GM21723 (cell line): ENCODE measurements around the gene LYPD6B.

Experiments
- ATAC-seq: cut with Tn5 transposase; IDR thresholded peaks from one replicate; pipeline ENCODE4 v1.9.1; 2021; ENCODE audit warnings: mild to moderate bottlenecking, moderate library complexity; ENCODE audit not compliant: unreplicated experiment

Gene LYPD6B

DNA sequence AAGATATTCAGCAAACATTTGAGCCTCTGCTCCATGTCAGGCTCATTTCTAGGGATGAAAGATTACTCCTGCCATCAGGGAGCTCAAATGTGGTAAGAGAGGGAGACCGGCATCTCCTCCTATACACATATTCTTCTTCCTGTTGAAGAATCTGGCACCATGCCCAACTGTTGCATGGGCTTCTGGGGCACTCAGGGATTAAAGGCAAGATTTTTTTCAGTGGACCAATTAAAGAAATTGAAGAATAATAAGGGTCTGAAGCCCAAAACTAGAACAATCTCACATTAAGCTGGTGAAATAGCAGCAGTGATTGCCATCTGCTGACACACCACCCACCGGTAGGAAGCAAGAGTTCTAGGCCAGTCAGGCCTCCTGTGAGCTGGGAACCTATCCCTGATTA, 146.5 kb downstream of the LYPD6B start:
- ATAC-seq: no peak

DNA sequence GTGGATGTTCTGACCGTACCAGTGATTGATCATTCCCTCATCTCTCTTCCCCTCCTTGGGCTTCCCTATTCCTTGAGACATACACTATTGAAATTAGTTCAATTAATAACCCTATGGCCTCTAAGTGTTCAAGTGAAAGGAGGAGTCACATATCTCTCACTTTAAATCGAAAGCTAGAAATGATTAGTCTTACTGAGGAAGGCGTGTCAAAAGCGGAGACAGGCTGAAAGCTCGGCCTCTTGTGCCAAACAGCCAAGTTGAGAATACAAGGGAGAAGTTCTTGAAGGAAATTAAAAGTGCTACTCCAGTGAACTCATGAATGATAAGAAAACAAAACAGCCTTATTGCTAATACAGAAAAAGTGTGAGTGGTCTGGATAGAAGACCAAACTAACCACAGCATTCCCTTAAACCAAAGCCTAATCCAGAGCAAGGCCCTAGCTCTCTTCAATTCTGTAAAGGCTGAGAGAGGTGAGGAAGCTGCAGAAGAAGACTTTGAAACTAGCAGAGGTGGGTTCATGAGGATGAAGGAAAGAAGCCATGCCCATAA, 147.5 kb downstream of the LYPD6B start:
- ATAC-seq: no peak

DNA sequence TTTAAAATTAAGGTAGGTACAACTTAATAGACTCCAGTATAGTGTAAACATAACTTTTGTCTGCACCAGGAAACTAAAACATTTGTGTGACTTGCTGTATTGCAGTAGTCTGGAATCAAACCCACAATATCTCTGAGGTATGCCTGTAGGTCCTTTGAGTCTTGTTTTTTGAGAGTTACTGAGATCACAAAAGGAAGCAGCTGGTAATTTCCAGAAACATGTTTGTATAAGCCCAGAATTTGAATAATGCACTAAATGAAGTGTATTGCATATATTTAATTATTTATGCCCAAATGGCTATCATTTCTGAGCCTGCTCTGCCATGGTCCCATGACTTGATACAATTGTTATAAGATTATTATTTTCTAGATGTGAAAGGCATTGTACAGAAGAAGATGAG, 148.6 kb downstream of the LYPD6B start:
- no peak for ATAC-seq

DNA sequence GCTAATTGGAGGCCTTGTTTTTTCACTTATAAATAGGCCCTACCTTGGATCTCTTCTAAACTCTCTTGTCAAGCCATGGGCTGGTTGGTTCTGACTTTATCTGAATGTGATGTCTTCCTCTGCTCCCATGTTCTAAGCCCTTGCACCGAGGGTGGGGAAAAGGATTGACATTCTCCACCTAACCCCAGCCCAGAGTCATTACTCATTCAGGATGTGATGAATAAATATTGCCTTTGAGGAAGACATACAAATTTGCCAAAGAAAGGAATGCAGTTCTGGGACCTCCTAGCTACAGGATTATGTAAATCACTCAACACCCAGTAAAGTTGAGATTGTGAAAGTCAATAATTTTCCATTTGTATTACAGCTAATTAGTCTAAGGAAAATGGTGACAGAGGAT, 149.8 kb downstream of the LYPD6B start:
- no peak for ATAC-seq

DNA sequence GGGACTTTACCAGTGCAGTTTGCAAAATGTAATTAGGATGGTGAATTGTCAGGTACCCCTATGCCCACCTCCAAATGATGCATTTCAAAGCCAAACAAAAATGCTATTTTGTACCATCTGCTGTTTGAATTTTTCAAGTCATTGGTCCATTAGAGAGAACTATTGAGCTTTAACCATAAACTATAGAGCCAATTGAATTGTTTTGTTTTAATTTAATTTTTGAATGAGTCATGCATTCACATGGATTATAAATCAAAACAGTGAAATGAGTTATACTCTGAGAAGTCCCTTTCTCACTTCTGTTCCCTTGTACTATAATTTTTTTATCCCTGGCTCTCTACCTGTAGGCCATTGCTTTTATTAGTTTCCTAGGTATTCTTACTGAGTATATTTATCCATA, 151.3 kb downstream of the LYPD6B start:
- ATAC-seq: no peak

DNA sequence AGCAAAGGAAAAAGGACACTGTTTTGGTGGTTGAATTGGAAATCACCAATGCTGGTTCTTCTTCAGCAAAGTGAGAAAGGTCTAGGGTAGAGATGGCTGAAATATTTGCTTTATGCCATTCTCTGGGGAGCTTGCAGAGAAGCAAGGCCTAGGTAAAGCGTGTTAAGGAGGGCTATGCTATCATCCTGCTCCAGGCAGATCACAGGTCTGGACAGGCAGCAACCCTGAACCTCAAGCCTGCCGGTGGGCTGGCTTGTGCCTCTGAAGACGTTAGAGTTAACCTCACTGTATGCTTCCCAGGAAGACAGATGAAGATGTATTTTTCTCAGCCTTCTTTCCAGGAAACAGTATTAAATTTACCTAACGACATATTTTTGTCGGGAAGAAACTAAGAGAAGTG, 153.4 kb downstream of the LYPD6B start:
- ATAC-seq: no peak

DNA sequence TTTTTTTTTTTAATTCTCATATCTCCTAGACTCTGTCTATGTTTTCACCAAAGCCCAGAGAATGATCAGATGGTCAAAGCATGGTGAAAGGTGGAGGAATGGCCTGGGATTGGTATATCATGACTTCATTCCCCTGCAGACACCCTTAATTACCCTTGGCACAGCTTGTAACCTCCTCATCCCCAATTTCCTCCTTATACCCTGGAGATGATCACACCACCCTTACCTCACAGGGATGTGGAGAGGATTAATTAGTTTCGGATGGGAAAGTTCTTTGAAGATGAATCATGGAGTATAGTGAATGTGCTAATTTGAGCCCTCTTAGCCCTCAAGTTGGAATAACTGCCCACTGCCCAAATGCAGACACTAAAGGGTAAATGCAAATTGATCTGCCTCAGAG, 153.9 kb downstream of the LYPD6B start:
- no peak for ATAC-seq

DNA sequence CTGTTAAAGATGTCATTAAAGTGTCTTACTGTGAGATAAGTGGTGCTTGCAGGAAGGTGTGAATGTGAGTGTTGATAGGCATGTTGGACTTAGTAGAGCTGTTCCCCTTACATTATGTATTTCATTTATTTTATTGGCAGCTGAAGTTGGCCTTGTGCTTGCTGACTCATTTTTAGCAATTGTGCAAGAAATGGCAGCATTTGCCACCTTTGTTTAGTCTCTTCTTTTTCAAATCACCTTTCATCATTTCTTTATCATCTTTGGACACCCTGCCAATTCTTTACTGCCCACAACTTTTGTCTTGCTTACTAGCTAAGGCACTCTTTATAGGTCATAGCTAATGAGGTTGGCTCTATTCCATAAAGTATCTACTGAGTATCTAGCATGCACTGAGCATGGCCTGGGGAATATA, 161.6 kb downstream of the LYPD6B start:
- ATAC-seq: no peak

DNA sequence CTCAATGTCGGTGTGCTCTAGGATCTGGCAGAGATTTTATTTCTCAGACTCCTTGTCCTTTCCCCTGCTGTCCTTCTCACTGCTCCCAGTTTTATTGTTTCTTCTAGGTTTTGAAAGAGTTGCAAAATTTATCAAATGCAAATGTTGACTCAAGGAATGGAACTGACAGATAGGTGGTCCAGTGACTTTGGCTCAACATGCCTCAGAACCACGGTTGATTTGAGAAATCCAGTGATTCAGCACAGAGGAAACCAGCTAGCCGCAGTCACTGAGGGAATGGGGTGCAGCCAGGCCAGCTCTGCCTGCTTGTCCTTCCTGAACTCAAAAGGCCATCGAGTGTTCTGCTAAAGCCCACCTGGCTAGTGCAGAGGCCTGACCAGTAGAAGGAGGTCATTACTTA, 166.2 kb downstream of the LYPD6B start:
- ATAC-seq: no peak

DNA sequence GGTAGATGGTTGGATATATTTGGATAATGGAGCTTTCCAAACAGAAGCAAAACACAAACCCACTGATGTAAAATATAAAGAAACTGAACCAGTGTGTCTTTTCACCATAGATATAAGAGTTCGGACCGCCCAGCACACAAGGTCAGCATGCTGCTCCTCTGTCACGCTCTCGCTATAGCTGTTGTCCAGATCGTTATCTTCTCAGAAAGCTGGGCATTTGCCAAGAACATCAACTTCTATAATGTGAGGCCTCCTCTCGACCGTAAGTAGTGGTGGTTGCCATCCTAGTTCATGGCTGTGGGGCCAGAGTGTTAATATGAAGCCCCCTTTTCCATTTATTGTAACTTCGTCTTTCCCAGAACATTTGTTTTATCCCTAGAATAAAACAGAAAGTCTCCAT, 166.6 kb downstream of the LYPD6B start:
- no peak for ATAC-seq

DNA sequence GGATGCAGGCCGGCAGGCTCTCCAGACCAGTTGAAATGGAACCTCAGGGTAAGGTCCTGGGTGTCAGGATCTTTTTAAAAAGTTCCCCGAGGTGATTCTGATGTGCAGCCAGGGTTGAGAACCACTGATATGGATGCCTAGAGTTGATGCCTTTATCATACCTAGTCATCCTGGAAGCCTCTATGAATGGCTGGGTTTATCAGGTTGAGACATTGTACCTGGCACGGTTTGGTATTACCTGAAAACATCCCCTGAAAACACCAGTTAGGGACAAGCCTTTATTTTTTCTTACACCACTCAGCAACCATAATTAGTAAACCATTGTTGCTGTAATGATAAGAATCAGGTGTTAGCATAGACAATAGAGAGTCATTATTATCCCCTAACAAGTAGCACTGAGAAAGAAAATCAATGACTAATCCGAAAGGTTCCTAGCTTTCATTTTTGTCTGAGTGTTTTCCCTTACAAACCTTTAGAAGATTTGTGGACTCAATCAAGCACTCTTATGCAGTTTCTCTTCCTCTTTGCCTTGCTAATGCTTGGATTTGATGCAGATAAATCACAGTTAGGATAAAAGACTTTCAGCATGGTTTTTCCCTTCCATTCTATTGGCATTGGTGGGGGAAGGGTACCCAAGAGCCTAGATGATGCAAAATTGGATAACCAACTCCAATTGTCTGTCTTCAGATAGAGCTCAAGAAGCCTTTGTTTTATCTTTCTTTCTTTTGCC, 175.4 kb downstream of the LYPD6B start:
- no peak for ATAC-seq

DNA sequence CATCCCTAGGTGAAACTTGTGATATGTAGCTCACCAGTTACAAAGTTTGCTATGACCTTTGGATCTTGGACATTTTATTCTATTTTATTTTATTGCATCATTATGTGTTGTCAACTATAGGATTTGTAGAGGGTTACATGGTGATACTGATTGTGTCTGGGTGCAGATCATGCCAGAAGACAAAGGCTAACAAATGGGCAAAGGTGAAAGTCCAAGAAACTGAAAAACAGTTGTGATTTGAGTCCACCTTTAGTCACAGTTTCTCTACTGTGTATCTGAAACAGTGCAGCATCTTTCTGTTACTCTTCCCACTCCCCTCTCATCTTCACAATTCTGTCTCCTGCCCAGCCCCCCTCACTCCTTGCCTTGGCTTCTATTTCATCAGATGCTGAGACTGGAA, 180.0 kb downstream of the LYPD6B start:
- no peak for ATAC-seq

DNA sequence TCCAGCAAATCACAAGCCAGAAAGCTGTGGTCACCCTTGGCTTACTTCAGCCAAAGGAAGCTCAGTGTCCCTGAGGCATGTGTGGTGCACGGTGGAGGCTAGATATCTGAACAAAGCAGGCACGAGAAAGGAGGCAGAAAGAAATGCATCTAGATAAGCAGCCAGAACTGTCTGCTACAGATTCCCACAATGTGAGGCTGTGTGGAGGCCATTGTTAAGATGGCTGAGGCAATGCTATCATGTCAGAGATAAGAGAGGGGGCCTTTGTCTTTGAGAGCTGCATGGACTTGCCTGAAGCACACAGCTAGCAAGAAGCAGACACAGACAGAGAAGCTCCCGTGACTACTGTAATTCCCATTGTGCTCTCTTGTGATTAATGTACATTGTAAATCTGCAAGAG, 181.4 kb downstream of the LYPD6B start:
- no peak for ATAC-seq

DNA sequence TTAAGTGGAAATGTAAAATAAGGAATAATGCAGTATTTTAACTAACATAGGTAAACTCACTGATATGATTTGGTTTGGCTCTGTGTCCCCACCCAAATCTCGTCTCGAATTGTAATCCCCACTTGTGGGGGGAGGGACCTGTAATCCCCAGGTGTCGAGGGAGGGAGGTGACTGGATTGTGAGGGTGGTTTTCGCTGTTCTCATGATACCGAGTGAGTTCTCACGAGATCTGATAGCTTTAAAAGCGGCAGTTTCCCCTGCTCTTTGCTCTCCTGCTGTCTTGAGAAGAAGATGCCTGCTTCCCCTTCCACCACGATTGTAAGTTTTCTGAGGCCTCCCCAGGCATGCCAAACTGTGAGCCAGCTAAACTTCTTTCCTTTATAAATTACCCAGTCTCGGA, 182.5 kb downstream of the LYPD6B start:
- no peak for ATAC-seq

DNA sequence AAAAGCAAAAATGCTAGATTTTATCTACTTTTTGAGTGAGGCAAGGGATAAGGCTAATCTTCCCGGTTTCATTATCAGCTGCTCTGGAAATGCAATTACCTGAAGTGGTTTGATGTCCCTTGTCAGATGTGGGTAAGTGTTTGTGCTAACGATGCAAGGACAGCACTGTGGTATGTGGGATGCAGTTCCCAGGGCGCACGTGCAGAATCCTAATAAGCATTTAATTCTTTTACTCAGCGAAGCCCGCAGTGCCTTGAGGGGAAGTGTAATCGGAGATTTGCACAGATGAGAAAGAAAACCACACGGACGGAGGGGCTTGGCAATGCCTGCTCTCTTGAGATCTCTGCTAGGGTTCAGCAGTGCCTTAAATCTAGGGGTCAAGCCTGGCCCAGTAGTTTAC, 183.4 kb downstream of the LYPD6B start:
- no peak for ATAC-seq

DNA sequence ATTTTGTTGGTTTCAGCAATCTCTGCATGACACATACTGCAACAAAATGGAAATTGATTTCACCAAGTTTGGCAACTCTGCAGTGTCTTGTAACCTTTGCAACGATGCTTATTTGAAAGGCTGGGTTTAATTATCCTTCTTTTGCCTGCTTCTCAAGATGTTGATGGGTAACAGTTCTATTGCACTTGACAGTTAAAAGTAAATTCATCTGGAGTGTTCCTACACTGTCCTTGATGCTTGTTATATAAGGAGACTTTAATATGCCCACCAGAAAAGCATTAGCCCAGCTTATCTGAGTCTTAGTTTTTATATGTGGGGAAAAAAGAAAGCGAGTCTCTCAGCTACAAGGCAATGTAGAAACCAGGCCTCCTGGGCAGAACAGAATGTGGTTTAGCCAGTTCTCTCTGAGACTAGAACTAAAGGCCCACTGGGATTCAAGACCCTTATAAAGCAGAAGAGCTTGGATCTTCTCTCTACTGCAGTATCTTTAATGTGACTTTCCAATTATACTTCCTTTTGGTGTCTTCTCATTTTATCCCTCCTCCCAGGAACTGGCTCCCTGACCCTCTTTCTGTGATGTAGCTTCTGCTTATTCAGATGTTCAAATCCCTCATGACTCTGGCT, 185.1 kb downstream of the LYPD6B start:
- no peak for ATAC-seq

DNA sequence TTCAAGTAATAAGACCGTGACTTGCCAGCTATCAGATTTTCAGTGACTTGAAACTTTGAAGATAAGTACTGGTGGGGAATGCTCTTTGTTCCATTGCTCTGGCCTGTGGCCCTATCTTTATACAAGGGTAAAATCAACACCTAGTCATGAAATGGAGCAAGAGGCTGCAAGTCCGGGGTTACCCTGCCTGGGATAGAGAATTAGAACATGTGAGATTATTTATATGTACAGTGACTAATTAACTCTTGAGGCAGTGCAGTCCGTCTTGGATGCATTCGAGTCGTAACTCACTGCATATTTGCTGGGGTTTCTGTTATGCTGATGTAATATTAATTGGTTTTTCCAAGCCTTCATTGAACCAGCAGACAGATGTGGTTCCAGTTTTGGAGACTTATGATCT, 186.0 kb downstream of the LYPD6B start:
- ATAC-seq: no peak

DNA sequence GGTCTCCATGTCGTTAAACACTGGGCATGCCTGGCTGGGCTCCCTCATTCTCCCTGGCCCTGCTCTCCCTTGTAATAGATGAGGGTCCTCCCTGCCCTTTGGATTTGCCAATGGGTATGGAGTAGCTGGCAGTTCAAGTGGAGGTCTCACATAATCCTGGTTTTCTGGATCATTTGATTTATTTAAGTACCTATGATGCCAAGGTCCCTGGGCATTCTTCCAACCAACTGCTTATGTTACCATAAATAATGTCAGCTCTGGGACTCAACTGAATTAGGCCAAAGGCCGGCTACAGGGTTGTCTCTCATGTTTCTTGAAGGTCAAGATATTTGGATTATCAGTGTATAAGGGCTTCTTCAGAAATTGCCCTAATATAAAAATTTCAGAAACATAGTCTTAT, 186.9 kb downstream of the LYPD6B start:
- ATAC-seq: no peak

DNA sequence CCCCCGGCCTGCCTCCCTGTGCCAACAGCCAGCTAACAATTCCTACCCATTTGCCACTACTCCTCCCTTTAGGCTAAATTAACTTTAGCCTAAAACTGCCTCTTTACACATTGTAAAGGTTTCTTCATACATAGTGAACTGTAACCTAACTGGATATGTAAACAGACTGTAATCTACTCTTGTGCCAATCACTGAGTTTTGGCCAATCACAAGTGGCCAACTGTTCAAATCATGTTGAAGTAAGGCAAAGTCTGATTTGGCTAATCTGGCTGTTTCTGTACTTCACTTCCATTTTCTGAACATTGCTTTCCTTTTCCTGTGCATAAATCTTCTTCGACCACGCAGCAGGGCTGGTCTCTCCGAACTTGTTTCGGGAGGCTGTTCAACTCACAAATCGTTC, 188.3 kb downstream of the LYPD6B start:
- ATAC-seq: no peak

DNA sequence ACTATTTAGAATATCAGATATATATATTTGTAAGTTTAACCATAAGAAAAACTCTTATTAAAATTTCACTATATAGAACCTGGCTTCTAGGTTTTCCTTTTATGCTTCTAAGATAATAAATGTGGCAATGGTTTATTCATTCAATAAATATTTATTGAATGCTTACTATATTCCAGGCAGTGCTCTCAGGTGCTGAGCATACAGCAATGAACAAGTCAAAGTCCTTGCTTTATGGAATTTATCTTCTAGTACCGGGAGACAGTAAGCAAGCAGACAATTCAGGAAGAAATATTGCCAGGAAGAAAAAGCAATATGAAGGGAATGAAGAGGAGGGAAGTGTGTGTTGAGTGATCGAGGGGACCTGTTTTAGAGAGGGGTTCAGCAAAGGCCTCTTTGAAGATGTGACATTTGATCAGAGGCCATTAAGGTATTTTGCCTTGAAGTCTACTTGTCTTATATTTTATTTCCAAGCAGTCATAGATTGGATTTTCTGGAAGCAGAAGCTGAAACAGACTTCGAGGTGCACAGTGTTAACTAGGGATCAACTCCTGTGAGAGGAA, 197.4 kb downstream of the LYPD6B start:
- no peak for ATAC-seq

DNA sequence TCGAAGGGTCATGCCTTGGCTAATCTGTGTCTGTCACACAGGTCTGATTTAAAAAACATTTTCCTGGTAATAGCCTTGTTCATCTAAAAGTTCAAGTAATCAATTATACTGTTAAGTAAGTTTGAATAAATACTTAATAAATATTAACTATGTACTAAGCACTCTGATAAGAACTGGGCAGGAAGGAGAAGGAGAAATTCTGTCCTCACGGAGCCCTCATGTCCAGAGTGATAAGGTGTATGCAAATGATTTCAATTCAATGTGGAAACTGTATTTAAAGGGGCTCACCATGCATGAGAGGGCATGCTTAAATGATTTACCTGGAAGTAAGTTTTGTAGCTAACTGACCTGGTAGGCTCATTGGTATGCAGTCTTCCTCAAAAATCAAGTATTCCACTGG, 197.9 kb downstream of the LYPD6B start:
- ATAC-seq: no peak

DNA sequence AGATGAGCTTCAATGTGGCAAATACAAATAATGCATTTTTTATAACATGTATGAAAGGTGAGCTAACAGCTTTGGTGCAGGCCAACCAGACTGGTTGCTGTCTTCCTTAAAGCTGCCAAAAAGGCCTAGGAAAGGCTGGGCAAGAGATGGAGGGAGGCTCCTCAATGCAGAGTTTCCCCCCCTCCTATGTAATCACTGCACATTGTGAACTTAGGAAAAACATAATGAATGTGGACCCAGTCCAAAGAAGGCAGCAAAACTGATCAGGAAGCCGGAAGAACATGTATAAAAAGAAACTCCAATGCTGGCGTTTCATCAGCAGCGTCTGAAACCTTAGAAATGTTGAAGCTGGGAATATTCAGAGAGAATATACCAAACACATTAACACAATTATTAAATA, 207.7 kb downstream of the LYPD6B start:
- ATAC-seq: no peak
